ENCODE data around the gene HES6.

- no peak for TF ChIP-seq POLR2A (IDR thresholded peaks at IDR 0.05)
- no peak for TF ChIP-seq CTCF (IDR thresholded peaks at IDR 0.05)
These were observed 2.3 kb downstream of the HES6 start for GRCh38 chr2:238237431-238238135.
